OCI-LY1 (cell line): ENCODE data around the gene FGF5.
"Not testable (repeated sequence)": the region's sequence is repeated elsewhere in the genome, so short reads cannot be mapped to it uniquely, and the experiment has no call there.

Experiments used
- H2AFZ ChIP-seq: fragments of 200-600 bp; sonication (generic), shearing (Covaris generic); 2 replicates; pipeline ENCODE4 v1.6.0; 2014; ENCODE audit warnings: antibody characterized with exemption, mild to moderate bottlenecking, low read length
- H3F3A ChIP-seq: fragments of 200-600 bp; sonication (generic), shearing (Covaris generic); 2 replicates; pipeline ENCODE4 v1.6.0; 2014; ENCODE audit warnings: mild to moderate bottlenecking, antibody characterized with exemption, low read length, moderate library complexity; ENCODE audit not compliant: insufficient read depth
- H3K27ac ChIP-seq: fragments of 200-600 bp; sonication (generic); 2 replicates; pipeline ENCODE4 v1.5.1; 2014; ENCODE audit warnings: low read length, mixed run types, mild to moderate bottlenecking, low read depth; ENCODE audit not compliant: poor library complexity, severe bottlenecking
- H3K27me3 ChIP-seq: fragments of 200-600 bp; sonication (generic); 2 replicates; pipeline ENCODE4 v1.6.0; 2014; ENCODE audit warnings: antibody characterized with exemption, mild to moderate bottlenecking, low read length, moderate library complexity; ENCODE audit not compliant: insufficient read depth
- H3K36me3 ChIP-seq: fragments of 200-600 bp; sonication (generic); 2 replicates; pipeline ENCODE4 v1.6.1; 2014; ENCODE audit warnings: mild to moderate bottlenecking, antibody characterized with exemption, low read length, moderate library complexity, mixed read lengths; ENCODE audit not compliant: insufficient read depth
- H3K4me1 ChIP-seq: fragments of 200-600 bp; sonication (generic); 2 replicates; pipeline ENCODE4 v1.5.1; 2014; ENCODE audit warnings: mild to moderate bottlenecking, low read length, moderate library complexity; ENCODE audit not compliant: insufficient read depth, severe bottlenecking
- H3K4me2 ChIP-seq: fragments of 200-600 bp; sonication (generic), shearing (Covaris generic); 2 replicates; pipeline ENCODE4 v1.6.1; 2014; ENCODE audit warnings: low read length
- H3K4me3 ChIP-seq: fragments of 200-600 bp; sonication (generic); 2 replicates; pipeline ENCODE4 v1.5.1; 2014; ENCODE audit warnings: low read length, low read depth, mild to moderate bottlenecking, mixed read lengths; ENCODE audit not compliant: poor library complexity, severe bottlenecking
- H3K79me2 ChIP-seq: fragments of 200-600 bp; shearing (Covaris generic); 2 replicates; pipeline ENCODE4 v1.6.1; 2016; ENCODE audit warnings: mixed run types, low read length, mixed read lengths; ENCODE audit not compliant: insufficient read depth
- H3K9ac ChIP-seq: fragments of 200-600 bp; sonication (generic), shearing (Covaris generic); 2 replicates; pipeline ENCODE4 v1.6.1; 2014; ENCODE audit warnings: mild to moderate bottlenecking, low read length, mixed read lengths
- H3K9me2 ChIP-seq: fragments of 200-600 bp; sonication (generic), shearing (Covaris generic); 2 replicates; pipeline ENCODE4 v1.6.1; 2014; ENCODE audit warnings: low read depth, mild to moderate bottlenecking, low read length, mixed read lengths
- H3K9me3 ChIP-seq: fragments of 200-600 bp; shearing (Covaris generic); 2 replicates; pipeline ENCODE4 v1.6.1; 2014; ENCODE audit warnings: low read length, mixed read lengths
- H4K20me1 ChIP-seq: fragments of 200-600 bp; sonication (generic), shearing (Covaris generic); 2 replicates; pipeline ENCODE4 v1.6.0; 2016; ENCODE audit warnings: mild to moderate bottlenecking, low read length; ENCODE audit not compliant: insufficient read depth
- EZH2 ChIP-seq: fragments of 200-600 bp; sonication (generic), shearing (Covaris generic); IDR thresholded peaks from 2 replicates; pipeline ENCODE4 v1.8.0; 2017; ENCODE audit warnings: borderline replicate concordance, mixed run types, mild to moderate bottlenecking, antibody characterized with exemption, low read length, moderate library complexity, mixed read lengths
- TF ChIP-seq, protein P1 (sequence below): fragments of 200-600 bp; sonication (generic), shearing (Covaris generic); IDR thresholded peaks from 2 replicates; pipeline ENCODE4 v1.5.1; 2017; ENCODE audit warnings: mild to moderate bottlenecking, antibody characterized with exemption, low read length, moderate library complexity, mixed read lengths

The FGF5 gene

DNA sequence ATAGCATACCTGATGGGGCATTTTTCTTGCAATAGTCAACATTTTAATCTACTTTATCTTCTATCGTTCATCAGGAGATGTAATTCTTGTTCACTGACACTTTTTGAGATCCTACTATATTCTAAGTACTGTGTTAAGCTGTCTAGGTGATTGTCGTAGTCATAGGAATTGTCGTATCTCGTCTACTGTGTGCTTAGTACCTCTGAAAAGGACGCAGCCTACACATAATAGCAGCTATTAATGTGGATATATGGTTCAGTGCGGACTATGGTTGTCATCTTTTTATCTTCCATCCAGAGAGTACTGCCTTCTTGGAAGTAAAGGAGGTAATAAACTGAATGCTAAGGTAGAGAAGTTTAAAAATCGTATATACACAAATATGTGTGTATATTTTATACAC lies 47.2 kb downstream of the FGF5 start:
- H3K4me3 ChIP-seq: no peak overlapping the region
- H3K27ac ChIP-seq: no peak overlapping the region
- H3K27me3 ChIP-seq: no peaks in the 10 kb centered on the region
- H3K9me2 ChIP-seq: no peaks in the 10 kb centered on the region; the same call in 1 of the 2 replicates
- H3K4me2 ChIP-seq: no peak overlapping the region
- H4K20me1 ChIP-seq: no peaks in the 10 kb centered on the region
- no peaks in the 10 kb centered on the region for H3K9me3 ChIP-seq
- H3K4me1 ChIP-seq: no peaks in the 10 kb centered on the region
- no peak overlapping the region for H2AFZ ChIP-seq
- H3K9ac ChIP-seq: no peak overlapping the region
- no peaks in the 10 kb centered on the region for H3F3A ChIP-seq
- no peaks in the 10 kb centered on the region for H3K79me2 ChIP-seq
- H3K36me3 ChIP-seq: no peaks in the 10 kb centered on the region
- TF ChIP-seq, protein P1, sequence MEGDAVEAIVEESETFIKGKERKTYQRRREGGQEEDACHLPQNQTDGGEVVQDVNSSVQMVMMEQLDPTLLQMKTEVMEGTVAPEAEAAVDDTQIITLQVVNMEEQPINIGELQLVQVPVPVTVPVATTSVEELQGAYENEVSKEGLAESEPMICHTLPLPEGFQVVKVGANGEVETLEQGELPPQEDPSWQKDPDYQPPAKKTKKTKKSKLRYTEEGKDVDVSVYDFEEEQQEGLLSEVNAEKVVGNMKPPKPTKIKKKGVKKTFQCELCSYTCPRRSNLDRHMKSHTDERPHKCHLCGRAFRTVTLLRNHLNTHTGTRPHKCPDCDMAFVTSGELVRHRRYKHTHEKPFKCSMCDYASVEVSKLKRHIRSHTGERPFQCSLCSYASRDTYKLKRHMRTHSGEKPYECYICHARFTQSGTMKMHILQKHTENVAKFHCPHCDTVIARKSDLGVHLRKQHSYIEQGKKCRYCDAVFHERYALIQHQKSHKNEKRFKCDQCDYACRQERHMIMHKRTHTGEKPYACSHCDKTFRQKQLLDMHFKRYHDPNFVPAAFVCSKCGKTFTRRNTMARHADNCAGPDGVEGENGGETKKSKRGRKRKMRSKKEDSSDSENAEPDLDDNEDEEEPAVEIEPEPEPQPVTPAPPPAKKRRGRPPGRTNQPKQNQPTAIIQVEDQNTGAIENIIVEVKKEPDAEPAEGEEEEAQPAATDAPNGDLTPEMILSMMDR: no peak
- TF ChIP-seq EZH2: no peak

DNA sequence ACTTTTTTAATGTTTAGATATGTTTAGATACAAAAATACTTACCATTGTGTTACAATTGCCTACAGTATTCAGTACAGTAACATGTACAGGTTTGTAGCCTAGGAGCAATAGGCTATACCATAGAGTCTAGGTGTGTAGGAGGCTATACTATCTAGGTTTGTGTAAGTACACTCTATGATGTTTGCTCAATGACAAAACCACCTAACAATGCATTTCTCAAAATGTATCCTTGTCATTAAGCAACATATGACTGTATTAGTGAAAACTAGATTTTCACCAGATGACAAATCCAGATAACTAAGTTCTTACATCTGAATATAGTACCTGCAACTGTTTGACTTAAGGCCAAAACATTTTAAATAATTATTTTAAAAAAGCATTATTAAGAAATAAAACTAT lies 49.4 kb downstream of the FGF5 start:
- not testable (repeated sequence) for H3F3A ChIP-seq, H3K27me3 ChIP-seq, H2AFZ ChIP-seq, H3K4me3 ChIP-seq, H3K4me2 ChIP-seq, H3K9ac ChIP-seq, H3K9me3 ChIP-seq, H3K9me2 ChIP-seq, H4K20me1 ChIP-seq, H3K4me1 ChIP-seq, H3K79me2 ChIP-seq, H3K27ac ChIP-seq, H3K36me3 ChIP-seq

DNA sequence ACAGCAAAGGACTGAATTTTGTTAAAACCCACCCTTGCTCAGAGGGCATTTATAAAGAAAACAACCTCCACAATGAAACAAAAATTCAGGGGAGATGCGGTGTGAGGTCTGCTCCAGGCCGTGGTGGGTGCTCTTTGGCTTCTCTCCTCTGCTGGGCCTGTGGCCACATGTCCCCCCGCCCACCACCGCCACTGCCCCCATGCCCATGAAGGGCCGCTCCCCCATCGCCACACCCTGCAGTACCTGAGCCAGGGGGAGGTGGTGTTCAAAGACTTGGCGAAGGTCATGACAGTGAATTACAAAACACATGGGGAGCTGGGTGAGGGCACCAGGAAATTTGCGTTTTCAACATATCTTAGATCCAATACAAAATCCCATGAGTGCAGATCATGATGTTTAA lies 54.9 kb downstream of the FGF5 start:
- H3K36me3 ChIP-seq: no peaks in the 10 kb centered on the region
- 0 out of 2 replicates have a peak, but pooled peaks cover 4% of the 10 kb centered on the region for H3K27me3 ChIP-seq
- no peaks in the 10 kb centered on the region for H3F3A ChIP-seq
- H3K4me1 ChIP-seq: no peaks in the 10 kb centered on the region
- H4K20me1 ChIP-seq: no peaks in the 10 kb centered on the region
- H2AFZ ChIP-seq: no peak overlapping the region
- no peaks in the 10 kb centered on the region for H3K9me3 ChIP-seq
- no peak overlapping the region for H3K4me2 ChIP-seq
- no peaks in the 10 kb centered on the region for H3K9me2 ChIP-seq
- TF ChIP-seq EZH2: no peak
- TF ChIP-seq, protein P1: no peak
- H3K27ac ChIP-seq: no peak overlapping the region
- H3K9ac ChIP-seq: no peak overlapping the region
- no peak overlapping the region for H3K4me3 ChIP-seq
- no peaks in the 10 kb centered on the region for H3K79me2 ChIP-seq

DNA sequence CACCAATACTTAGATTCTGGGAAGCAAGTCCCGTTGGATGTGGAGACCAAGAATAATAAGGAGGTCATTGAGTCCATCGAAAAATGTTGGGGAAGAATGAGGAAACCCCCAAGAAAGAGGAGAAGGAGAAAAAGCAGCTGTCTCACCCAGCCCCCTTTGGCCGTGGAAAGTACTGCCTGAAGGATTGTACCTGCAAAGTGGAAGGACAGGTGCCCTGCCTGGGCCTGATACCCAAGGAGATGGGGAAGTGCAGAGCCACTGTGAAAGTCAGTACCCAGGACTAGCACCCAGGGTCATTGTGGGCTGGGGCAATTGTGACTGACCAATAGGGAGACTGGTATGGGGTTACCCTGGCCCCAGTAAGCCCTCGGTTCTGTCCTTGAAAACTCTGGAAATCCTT lies 55.3 kb downstream of the FGF5 start:
- TF ChIP-seq, protein P1: no peak
- TF ChIP-seq EZH2: no peak
- Histone ChIP-seq H4K20me1 (no peaks in the 10 kb centered on the region), H3K36me3 (no peaks in the 10 kb centered on the region), H3K4me3 (no peak overlapping the region), H2AFZ (no peak overlapping the region), H3K79me2 (no peaks in the 10 kb centered on the region), H3K4me1 (no peaks in the 10 kb centered on the region), H3K27ac (no peak overlapping the region), H3K27me3 (0 out of 2 replicates have a peak, but pooled peaks cover 4% of the 10 kb centered on the region), H3K9me2 (no peaks in the 10 kb centered on the region), H3K4me2 (no peak overlapping the region), H3K9ac (no peak overlapping the region), H3F3A (no peaks in the 10 kb centered on the region), H3K9me3 (no peaks in the 10 kb centered on the region)
